Stimulated activated CD4-positive, alpha-beta T cell treated with anti-CD3 and anti-CD28 coated beads, TNF-alpha, amount 100 ng/mL, for 48 hours (primary cell): ENCODE measurements around the gene ASS1.

ENCODE experiments used
- DNase-seq, 3 donors: peaks; one replicate each; pipeline ENCODE4 v3.0.0-alpha.2; 2020; ENCODE audit warnings: low read depth in 3 of 3

Gene ASS1

GRCh38 chr9:130473009-130473408 lies 28.2 kb downstream of the ASS1 start:
- DNase-seq, result no peak

GRCh38 chr9:130473566-130473965 lies 28.8 kb downstream of the ASS1 start:
- no peak for DNase-seq

- no peak for DNase-seq
These were observed 29.3 kb downstream of the ASS1 start for GRCh38 chr9:130474106-130474505.

GRCh38 chr9:130476151-130476730 lies 31.5 kb downstream of the ASS1 start:
- no peak for DNase-seq

- DNase-seq, result no peak
These were observed 32.8 kb downstream of the ASS1 start for GRCh38 chr9:130477564-130477963.

- DNase-seq, result no peak
These were observed 33.4 kb downstream of the ASS1 start for GRCh38 chr9:130478152-130478551.

GRCh38 chr9:130478736-130479575 lies 34.2 kb downstream of the ASS1 start:
- no peak for DNase-seq

GRCh38 chr9:130479587-130479986 lies 34.8 kb downstream of the ASS1 start:
- DNase-seq, result no peak

GRCh38 chr9:130480673-130481072 lies 35.9 kb downstream of the ASS1 start:
- DNase-seq, result no peak

- DNase-seq, result no peak
These were observed 37.7 kb downstream of the ASS1 start for GRCh38 chr9:130482463-130482862.

- DNase-seq, result no peak
These were observed 38.7 kb downstream of the ASS1 start for GRCh38 chr9:130483371-130483971.

GRCh38 chr9:130484362-130485072 lies 39.8 kb downstream of the ASS1 start:
- no peak for DNase-seq

GRCh38 chr9:130486103-130486502 lies 41.3 kb downstream of the ASS1 start:
- DNase-seq, result no peak

GRCh38 chr9:130487500-130487899 lies 42.7 kb downstream of the ASS1 start:
- no peak for DNase-seq

GRCh38 chr9:130488621-130489330 lies 44.0 kb downstream of the ASS1 start:
- no peak for DNase-seq

- no peak for DNase-seq
These were observed 46.2 kb downstream of the ASS1 start for GRCh38 chr9:130490981-130491380.

- DNase-seq, result no peak
These were observed 47.2 kb downstream of the ASS1 start for GRCh38 chr9:130491830-130492482.

GRCh38 chr9:130493021-130493420 lies 48.3 kb downstream of the ASS1 start:
- no peak for DNase-seq

GRCh38 chr9:130493476-130493875 lies 48.7 kb downstream of the ASS1 start:
- DNase-seq, result no peak

GRCh38 chr9:130495067-130495466 lies 50.3 kb downstream of the ASS1 start:
- no peak for DNase-seq

GRCh38 chr9:130497139-130497538 lies 52.4 kb downstream of the ASS1 start:
- no peak for DNase-seq
